Aorta (tissue), 5 donors: ENCODE data around the gene SFMBT2. TPM values are rescaled to one million over a fixed set of nuclear protein-coding genes. Genes with fewer than 3 reads are reported as not detected.

Experiments
- ATAC-seq: fragments of 200-7000 bp; cut with Tn5 transposase; one replicate; pipeline ENCODE4 v1.9.1; 2022; ENCODE audit warnings: moderate library complexity; ENCODE audit not compliant: low FRiP score
- DNase-seq, 2 donors: peaks; one replicate each; pipeline ENCODE4 v3.0.0-alpha.2; 2020
- H3K27ac ChIP-seq, 2 donors: one replicate each; pipeline ENCODE4 v1.5.1; 2013; ENCODE audit warnings: low read length in 2 of 2, mild to moderate bottlenecking in 2 of 2, moderate library complexity in 2 of 2, control low read depth in 1 of 2, inconsistent platforms in 1 of 2, low read depth in 1 of 2
- H3K27me3 ChIP-seq, 2 donors: one replicate each; pipeline ENCODE4 v1.6.1; 2013; ENCODE audit warnings: control low read depth in 1 of 2, low read length in 1 of 2, mild to moderate bottlenecking in 1 of 2, moderate library complexity in 1 of 2; ENCODE audit not compliant: insufficient read depth in 2 of 2, control insufficient read depth in 1 of 2
- H3K36me3 ChIP-seq, 2 donors: one replicate each; pipeline ENCODE4 v1.6.1; 2013; ENCODE audit warnings: control low read depth in 1 of 2, low read length in 1 of 2, mild to moderate bottlenecking in 1 of 2; ENCODE audit not compliant: insufficient read depth in 2 of 2, control insufficient read depth in 1 of 2
- H3K4me1 ChIP-seq, 2 donors: one replicate each; pipeline ENCODE4 v1.6.1; 2013; ENCODE audit warnings: low read length in 2 of 2, control low read depth in 1 of 2, mild to moderate bottlenecking in 1 of 2, moderate library complexity in 1 of 2; ENCODE audit not compliant: insufficient read depth in 2 of 2, control insufficient read depth in 1 of 2
- H3K4me3 ChIP-seq, 2 donors: one replicate each; pipeline ENCODE4 v1.5.1; 2013; ENCODE audit warnings: low read length in 2 of 2, control low read depth in 1 of 2, mild to moderate bottlenecking in 1 of 2
- H3K9me3 ChIP-seq: one replicate; pipeline ENCODE4 v1.6.1; 2013; ENCODE audit warnings: mild to moderate bottlenecking, low read length; ENCODE audit not compliant: control insufficient read depth
- WGBS, 2 donors: extraction: QIAGEN DNeasy Blood & Tissue Kit; methylation state at CpG; one replicate each; pipeline ENCODE4 v1.1.7; 2013; 5-methylcytosine and 5-hydroxymethylcytosine counted together
- intact Hi-C, 2 donors: fragments of 100-400 bp; cut with DNase I; formaldehyde crosslinking; loops; one replicate each; pipeline versions ENCODE4 v1.14.2 to v1.15.0; 2022
- polyA plus RNA-seq, 2 donors: library from polyadenylated mRNA; stranded (reverse); fragments of 200-250 nt; gene quantifications; one replicate each; pipeline ENCODE4 v1.2.3, GENCODE V29; 2013
- total RNA-seq, 2 donors: library from RNA; stranded (reverse); fragmentation: NEBNext Ultra II Directional; extraction: Animal tissue kit (Norgen Biotek cat#: 25700); gene quantifications; one replicate each; pipeline ENCODE4 v1.2.1, GENCODE V29; 2021
- donor health status: healthy with polysubstance abuse.
- donor health status: Bipolar disorder and iron deficiency.
- donor health status: DM: no; HTN: no; CAD: no.
- donor health status: DM: no; HTN: no; CAD: no.
- donor health status: DM: yes; HTN: yes; CAD: no.

Gene SFMBT2
- total and polyA plus RNA-seq, 4 donors: 0.36 to 20.3 (median 5.2) TPM

DNA sequence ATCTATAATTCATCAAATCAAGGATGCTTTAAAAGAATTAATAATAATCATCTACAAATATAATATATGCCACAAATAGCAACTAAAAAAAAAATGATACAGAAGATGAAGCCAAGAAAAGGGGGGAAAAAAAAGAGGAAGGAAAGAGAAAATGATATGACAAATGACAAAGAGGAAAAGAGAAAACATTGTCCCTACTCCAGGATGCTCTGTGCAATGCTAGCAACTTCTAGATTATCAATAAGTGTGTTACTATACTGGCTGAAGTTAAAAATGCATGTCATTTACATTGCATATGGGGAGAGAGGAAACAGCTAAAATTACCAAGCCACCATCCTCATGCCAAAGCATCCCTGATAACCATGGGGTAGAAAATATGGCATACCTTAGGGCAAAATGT lies 104.2 kb downstream of the SFMBT2 start:
- intact Hi-C loops: loop anchor here in 1 of 2 donors (10.0 kb wide), 1 partner anchor 72 kb away; no protein-coding TSS in a partner anchor
- DNase-seq: no peak
- Histone ChIP-seq H3K36me3 (no peaks in the 10 kb centered on the region), H3K4me1 (no peaks in the 10 kb centered on the region), H3K9me3 (peaks cover 2% of the 10 kb centered on the region), H3K27me3 (peaks cover 0 to 2% of the 10 kb centered on the region in 2 donors), H3K4me3 (no peak overlapping the region), H3K27ac (no peak overlapping the region)
- ATAC-seq: no peak

- DNase-seq (no peak), ATAC-seq (no peak)
- Histone ChIP-seq H3K4me3 (no peak overlapping the region), H3K36me3 (no peaks in the 10 kb centered on the region), H3K27me3 (peaks cover 0 to 2% of the 10 kb centered on the region in 2 donors), H3K27ac (no peak overlapping the region), H3K4me1 (no peaks in the 10 kb centered on the region), H3K9me3 (peaks cover 2% of the 10 kb centered on the region)
- intact Hi-C loops: loop anchor here in 1 of 2 donors (10.0 kb wide), 1 partner anchor 71 kb away; no protein-coding TSS in a partner anchor
- 68 to 73% methylated on average over 9 of the region's 9 CpGs for WGBS, 2 donors
These were observed 104.7 kb downstream of the SFMBT2 start for GRCh38 chr10:7306147-7306546.

- intact Hi-C loops: loop anchor here in 1 of 2 donors (10.0 kb wide), 1 partner anchor 70 kb away; no protein-coding TSS in a partner anchor
- no peak for ATAC-seq
- H3K36me3 ChIP-seq: no peaks in the 10 kb centered on the region
- no peak overlapping the region for H3K27ac ChIP-seq
- no peak overlapping the region for H3K4me3 ChIP-seq
- H3K9me3 ChIP-seq: peaks cover 2% of the 10 kb centered on the region
- H3K4me1 ChIP-seq: no peaks in the 10 kb centered on the region
- H3K27me3 ChIP-seq: peaks cover 0 to 2% of the 10 kb centered on the region in 2 donors
- 84 to 88% methylated on average over 6 of the region's 6 CpGs for WGBS, 2 donors
- no peak for DNase-seq
These were observed 105.8 kb downstream of the SFMBT2 start for GRCh38 chr10:7305053-7305452.

- 87 to 92% methylated on average over 4 of the region's 4 CpGs for WGBS, 2 donors
- ATAC-seq (no peak), DNase-seq (no peak)
- Histone ChIP-seq H3K27me3 (peaks cover 0 to 2% of the 10 kb centered on the region in 2 donors), H3K4me1 (no peaks in the 10 kb centered on the region), H3K36me3 (no peaks in the 10 kb centered on the region), H3K9me3 (peaks cover 2% of the 10 kb centered on the region), H3K27ac (no peak overlapping the region), H3K4me3 (no peak overlapping the region)
- intact Hi-C loops: loop anchor here in 1 of 2 donors (10.0 kb wide), 1 partner anchor 69 kb away; no protein-coding TSS in a partner anchor
These were observed 106.7 kb downstream of the SFMBT2 start for GRCh38 chr10:7304110-7304509.

DNA sequence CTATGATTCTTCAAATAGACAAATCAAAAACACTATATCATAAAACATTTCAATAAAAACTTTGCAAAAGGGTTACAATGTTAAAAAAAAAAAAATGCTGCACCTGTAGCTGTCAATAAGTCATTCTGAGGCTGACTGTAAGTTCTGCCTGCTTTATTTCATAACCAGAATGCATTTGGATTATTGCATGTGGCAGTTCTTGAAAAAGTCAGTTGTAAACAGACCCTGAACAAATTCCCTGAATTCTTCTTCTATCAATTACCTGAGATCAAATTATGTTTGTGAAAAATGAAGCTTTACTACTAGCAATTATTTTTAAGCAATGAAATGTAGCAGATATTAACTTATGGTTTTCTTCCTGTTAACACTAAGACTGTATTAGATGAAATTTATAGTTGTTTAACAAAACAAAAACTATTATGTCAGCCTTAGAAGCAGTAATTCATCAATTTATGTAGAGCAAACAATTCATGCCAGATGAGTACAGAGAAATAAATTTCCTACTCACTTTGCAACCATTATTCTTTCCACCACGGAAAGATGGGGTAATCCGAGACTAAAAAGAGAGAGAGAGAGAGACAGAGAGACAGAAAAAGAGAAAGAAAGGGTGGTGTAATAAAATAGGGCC lies 107.8 kb downstream of the SFMBT2 start:
- intact Hi-C loops: loop anchor here in 1 of 2 donors (10.0 kb wide), 1 partner anchor 68 kb away; no protein-coding TSS in a partner anchor
- Histone ChIP-seq H3K4me1 (no peaks in the 10 kb centered on the region), H3K9me3 (no peaks in the 10 kb centered on the region), H3K27ac (no peak overlapping the region), H3K4me3 (no peak overlapping the region), H3K27me3 (peaks cover 0 to 2% of the 10 kb centered on the region in 2 donors), H3K36me3 (no peaks in the 10 kb centered on the region)
- 19 to 21% methylated on average over 2 of the region's 2 CpGs for WGBS, 2 donors
- ATAC-seq (no peak), DNase-seq (no peak)

DNA sequence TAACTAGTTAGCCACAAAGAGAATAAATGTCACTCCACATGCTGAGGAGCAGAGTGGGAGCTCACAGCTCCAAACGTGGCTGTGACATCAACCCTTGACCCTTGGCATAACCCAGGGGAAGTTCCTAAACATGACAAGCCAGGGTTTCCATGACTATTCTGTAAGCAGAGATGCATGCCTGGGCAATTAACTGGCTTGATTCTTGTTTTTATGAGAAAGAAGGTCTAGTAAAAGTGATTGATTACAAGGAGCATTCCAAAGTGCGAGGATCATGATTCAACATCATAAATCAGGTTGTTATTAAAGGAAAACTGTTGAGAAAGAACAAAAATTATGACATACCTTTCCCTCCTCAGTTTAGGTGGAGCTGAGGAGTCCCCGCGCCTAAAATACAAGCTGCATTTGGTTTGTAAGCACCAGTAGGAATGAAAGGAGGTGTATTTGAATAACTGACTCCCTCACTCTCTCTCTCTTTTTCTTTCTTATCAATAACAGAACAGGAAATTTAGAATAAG lies 108.4 kb downstream of the SFMBT2 start:
- ATAC-seq: no peak
- Histone ChIP-seq H3K27ac (no peak overlapping the region), H3K36me3 (no peaks in the 10 kb centered on the region), H3K27me3 (peaks cover 0 to 2% of the 10 kb centered on the region in 2 donors), H3K4me3 (no peak overlapping the region), H3K4me1 (no peaks in the 10 kb centered on the region), H3K9me3 (no peaks in the 10 kb centered on the region)
- intact Hi-C loops: loop anchor here in 1 of 2 donors (10.0 kb wide), 1 partner anchor 68 kb away; no protein-coding TSS in a partner anchor
- WGBS, 2 donors: 26 to 52% methylated on average over 4 of the region's 4 CpGs
- DNase-seq: no peak

GRCh38 chr10:7301006-7301778 lies 109.6 kb downstream of the SFMBT2 start:
- H3K4me3 ChIP-seq: no peak overlapping the region
- DNase-seq: no peak
- no peaks in the 10 kb centered on the region for H3K36me3 ChIP-seq
- no peaks in the 10 kb centered on the region for H3K4me1 ChIP-seq
- peaks cover 0 to 2% of the 10 kb centered on the region in 2 donors for H3K27me3 ChIP-seq
- intact Hi-C loops: loop anchor here in 1 of 2 donors (10.0 kb wide), 1 partner anchor 66 kb away; no protein-coding TSS in a partner anchor
- WGBS, 2 donors: 23 to 30% methylated on average over 21 of the region's 21 CpGs
- no peaks in the 10 kb centered on the region for H3K9me3 ChIP-seq
- ATAC-seq: no peak
- no peak overlapping the region for H3K27ac ChIP-seq

- 11 to 18% methylated on average over 5 of the region's 5 CpGs for WGBS, 2 donors
- no peak for DNase-seq
- H3K9me3 ChIP-seq: no peaks in the 10 kb centered on the region
- H3K4me1 ChIP-seq: no peaks in the 10 kb centered on the region
- H3K36me3 ChIP-seq: no peaks in the 10 kb centered on the region
- H3K27me3 ChIP-seq: peaks cover 0 to 2% of the 10 kb centered on the region in 2 donors
- H3K27ac ChIP-seq: no peak overlapping the region
- intact Hi-C loops: loop anchor here in 1 of 2 donors (10.0 kb wide), 1 partner anchor 66 kb away; no protein-coding TSS in a partner anchor
- no peak for ATAC-seq
- no peak overlapping the region for H3K4me3 ChIP-seq
These were observed 110.4 kb downstream of the SFMBT2 start for GRCh38 chr10:7300384-7300971.
